GM08714 (cell line): Measurements from ENCODE around the gene TMEM239.
"Not testable (repeated sequence)": the region's sequence is repeated elsewhere in the genome, so short reads cannot be mapped to it uniquely, and the experiment has no call there.

Experiments used
- H3K4me3 ChIP-seq: fragments of 200-500 bp; sonication (Bioruptor generic); 2 replicates; pipeline ENCODE4 v1.5.1; 2014; ENCODE audit warnings: mild to moderate bottlenecking, low read length, inconsistent platforms
- ZNF274 ChIP-seq: IDR thresholded peaks from 2 replicates; pipeline ENCODE4 v1.6.1; 2012; ENCODE audit warnings: mild to moderate bottlenecking, low read depth, low read length

TMEM239 gene

GRCh38 chr20:2806351-2806701 lies 9.8 kb upstream of the TMEM239 start:
- no peak for TF ChIP-seq ZNF274
- no peak overlapping the region for H3K4me3 ChIP-seq

- H3K4me3 ChIP-seq, result no peak overlapping the region
These were observed 9.1 kb upstream of the TMEM239 start for GRCh38 chr20:2807019-2807418.

GRCh38 chr20:2807929-2808328 lies 8.2 kb upstream of the TMEM239 start:
- H3K4me3 ChIP-seq, result not testable (repeated sequence)

More at GRCh38 chr20:2807019-2807418, 9.1 kb upstream of the TMEM239 start:
- no peak for TF ChIP-seq ZNF274

- H3K4me3 ChIP-seq, result no peak overlapping the region
- no peak for TF ChIP-seq ZNF274
These were observed 6.5 kb upstream of the TMEM239 start for GRCh38 chr20:2809690-2810089.

- H3K4me3 ChIP-seq, result no peak overlapping the region
- no peak for TF ChIP-seq ZNF274
These were observed 4.0 kb upstream of the TMEM239 start for GRCh38 chr20:2812189-2812588.

- TF ChIP-seq ZNF274, result no peak
- no peak overlapping the region for H3K4me3 ChIP-seq
These were observed 2.1 kb upstream of the TMEM239 start for GRCh38 chr20:2814076-2814475.

- no peak within 1 kb of the TSS for H3K4me3 ChIP-seq
- TF ChIP-seq ZNF274, result no peak
These were observed 1.5 kb upstream of the TMEM239 start, which contains the start of gene C20orf141 for GRCh38 chr20:2814587-2815051. TSS of gene C20orf141 (plus strand) at chr20:2814987. CDS start at chr20:2815185, 198 bp downstream.

GRCh38 chr20:2815242-2815900 lies 793 bp upstream of the TMEM239 start:
- no peak for TF ChIP-seq ZNF274
- no peak overlapping the region for H3K4me3 ChIP-seq

- no peak overlapping the region for H3K4me3 ChIP-seq
- TF ChIP-seq ZNF274, result no peak
These were observed 598 bp downstream of the TMEM239 start for GRCh38 chr20:2816583-2817340.

- TF ChIP-seq ZNF274, result no peak
These were observed 1.2 kb downstream of the TMEM239 start for GRCh38 chr20:2817341-2817726.

GRCh38 chr20:2817891-2818595 lies 1.9 kb downstream of the TMEM239 start:
- TF ChIP-seq ZNF274, result no peak
- H3K4me3 ChIP-seq, result no peak overlapping the region

More at GRCh38 chr20:2817341-2817726, 1.2 kb downstream of the TMEM239 start:
- no peak overlapping the region for H3K4me3 ChIP-seq

- H3K4me3 ChIP-seq, result no peak overlapping the region
- no peak for TF ChIP-seq ZNF274
These were observed 4.1 kb downstream of the TMEM239 start for GRCh38 chr20:2820084-2820895.

GRCh38 chr20:2820896-2821869 lies 5.0 kb downstream of the TMEM239 start:
- TF ChIP-seq ZNF274, result no peak
- no peak overlapping the region for H3K4me3 ChIP-seq
